ENCODE results near the gene A4GALT. TPM values are rescaled to one million over a fixed set of nuclear protein-coding genes. Genes with fewer than 3 reads are reported as not detected.
A peak's percentile ranks its signal among the peaks of the same experiment; 100 is the strongest.

The A4GALT gene
- total and polyA plus RNA-seq, 10 of the 15 experiments (the other 5 are each of a cell fraction or from before 2014, with no cell fraction given), result 0.04 to 3.9 (median 2.3) TPM; not detected in 1

DNA sequence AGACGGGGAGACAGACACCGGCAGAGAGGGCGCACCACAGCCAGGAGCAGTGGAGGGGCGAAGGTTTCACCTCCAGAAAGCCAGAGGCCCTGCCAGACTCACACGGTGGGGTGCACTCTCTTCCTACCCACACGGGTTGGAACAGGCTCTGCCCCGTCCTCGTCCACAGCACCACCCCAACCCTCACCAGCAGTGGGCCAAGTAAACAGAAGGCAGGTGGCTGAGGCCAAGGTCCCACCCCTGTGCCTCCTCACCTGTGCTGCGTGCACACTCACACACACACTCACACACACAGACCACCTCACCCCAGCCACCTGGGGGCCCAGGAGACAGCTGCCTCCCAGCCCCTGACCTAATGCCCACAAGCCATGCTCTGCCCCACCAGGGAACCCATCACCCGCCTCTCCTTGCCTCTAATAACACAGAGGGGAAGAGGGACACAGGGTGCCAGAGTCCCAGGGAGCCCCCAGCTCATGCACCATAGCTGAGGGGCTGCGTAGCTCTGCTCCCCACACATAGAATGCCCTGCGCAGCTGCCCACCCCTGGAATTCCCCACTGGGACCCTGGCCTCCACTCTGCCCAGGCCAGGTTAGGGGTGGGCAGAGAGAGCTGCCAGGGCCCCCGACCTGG is 74.6 kb downstream of the A4GALT start:
- SMC1A ChIA-PET (ENCODE audit: uncharacterized antibody, unreplicated experiment), result interaction anchor here (0.5 to 1.9 kb wide), 6 partner anchors 8 to 368 kb away, joined by 3 to 6 read pairs (median 3); no protein-coding TSS in a partner anchor
- ATAC-seq (peak; percentile 15), DNase-seq (ENCODE audit: low read depth, low spot score) (no peak), FAIRE-seq (no peak)
- WGBS (ENCODE audit: insufficient coverage, insufficient replicate concordance, low lambda C conversion rate, missing lambda C conversion rate), result 91% methylated on average over 13 of the region's 13 CpGs
- Histone ChIP-seq H2AFZ (ENCODE audit: control insufficient read depth, low read depth, low read length) (no peak overlapping the region), H3K27ac (ENCODE audit: control insufficient read depth, insufficient read depth) (peak overlapping the region; percentile 41), H3K36me3 (ENCODE audit: control insufficient read depth in 2 of 2, insufficient read depth in 2 of 2, low read length in 1 of 2) (no peaks in the 10 kb centered on the region), H3K27me3 (replicated peaks in 1 of 2; ENCODE audit: control insufficient read depth in 2 of 2, insufficient read depth in 2 of 2, low read length in 1 of 2) (no peaks in the 10 kb centered on the region), H3K9me3 (replicated peaks; ENCODE audit: control insufficient read depth, insufficient read depth, low read length) (no peaks in the 10 kb centered on the region), H3K79me2 (ENCODE audit: control insufficient read depth, insufficient read depth, low read length) (peaks cover 65% of the 10 kb centered on the region), H3K4me2 (ENCODE audit: control insufficient read depth, insufficient read depth) (peak overlapping the region; percentile 71), H3K4me3 (peak overlapping the region; percentile 100), H3K4me1 (ENCODE audit: control insufficient read depth, insufficient read depth, low read length) (peaks cover 42% of the 10 kb centered on the region), H4K20me1 (ENCODE audit: control insufficient read depth, insufficient read depth) (no peaks in the 10 kb centered on the region), H3K9ac (ENCODE audit: control insufficient read depth, insufficient read depth, low read length) (peak overlapping the region; percentile 56)
- POLR2A ChIA-PET, result interaction anchor here (0.6 to 2.1 kb wide), 3 partner anchors 11 to 222 kb away, joined by 3 to 11 read pairs (median 5); no protein-coding TSS in a partner anchor
- RAD21 ChIA-PET (ENCODE audit: unreplicated experiment), result interaction anchor here (0.6 to 1.3 kb wide), 3 partner anchors 18 to 275 kb away, joined by 3 to 5 read pairs (median 3); no protein-coding TSS in a partner anchor
- CTCF ChIA-PET, result interaction anchor here (1.3 to 3.0 kb wide), 3 partner anchors 10 to 25 kb away, joined by 3 to 17 read pairs (median 5); no protein-coding TSS in a partner anchor
- no TSS peak for BruUV-seq (replicated peaks)
- in situ Hi-C loops (cut with MboI), result no loop called here
- TF ChIP-seq KDM1A (IDR thresholded peaks at IDR 0.05; ENCODE audit: borderline replicate concordance) (no peak), NBN (IDR thresholded peaks at IDR 0.05) (0 out of 2 replicates have a peak, but pooled peaks have one; percentile 18), ZNF274 (IDR thresholded peaks at IDR 0.05; ENCODE audit: insufficient read depth, insufficient read length) (no peak), STAT3 (IDR thresholded peaks at IDR 0.05; ENCODE audit: low read depth, low read length) (no peak), ZSCAN29 (IDR thresholded peaks at IDR 0.05) (no peak), HDGF (IDR thresholded peaks at IDR 0.05) (0 out of 2 replicates have a peak, but pooled peaks have one; percentile 36), RELA (IDR thresholded peaks at IDR 0.05; ENCODE audit: borderline replicate concordance, partially characterized antibody) (no peak), SMAD5 (IDR thresholded peaks at IDR 0.05; ENCODE audit: low read depth) (no peak), CHD2 (IDR thresholded peaks at IDR 0.05; ENCODE audit: borderline replicate concordance, low read depth, low read length) (no peak), POLR2A (IDR thresholded peaks at IDR 0.05; ENCODE audit: low read depth, low read length) (peak; percentile 48; the same call in 1 of the 2 replicates)
- intact Hi-C loops (cut with micrococcal nuclease; ENCODE audit: unreplicated experiment), result no loop called here
